MM.1S (cell line): Measurements from ENCODE around the gene HIF1A.

ENCODE experiments used
- DNase-seq: peaks from one replicate; pipeline ENCODE4 v3.0.0-alpha.2; 2015
- H2AFZ ChIP-seq: fragments of 300-600 bp; sonication (generic); 2 replicates; pipeline ENCODE4 v1.6.0; 2016; ENCODE audit warnings: antibody characterized with exemption, low read length
- H3F3A ChIP-seq: fragments of 300-600 bp; sonication (generic); 2 replicates; pipeline ENCODE4 v1.6.1; 2016; ENCODE audit warnings: mild to moderate bottlenecking, antibody characterized with exemption, low read length, moderate library complexity, mixed read lengths; ENCODE audit not compliant: insufficient read depth
- H3K27ac ChIP-seq: fragments of 300-600 bp; sonication (generic); 2 replicates; pipeline ENCODE4 v1.5.1; 2016; ENCODE audit warnings: mild to moderate bottlenecking, low read length
- H3K27me3 ChIP-seq: fragments of 300-600 bp; sonication (generic); replicated peaks from 2 replicates; pipeline ENCODE4 v1.6.0; 2016; ENCODE audit warnings: low read length; ENCODE audit not compliant: insufficient read depth
- H3K36me3 ChIP-seq: fragments of 300-600 bp; sonication (generic); replicated peaks from 2 replicates; pipeline ENCODE4 v1.6.1; 2016; ENCODE audit warnings: mild to moderate bottlenecking, low read length, mixed read lengths; ENCODE audit not compliant: insufficient read depth
- H3K4me1 ChIP-seq: fragments of 300-600 bp; sonication (generic); 2 replicates; pipeline ENCODE4 v1.6.1; 2016; ENCODE audit warnings: low read length, mixed read lengths
- H3K4me2 ChIP-seq: fragments of 300-600 bp; sonication (generic); 2 replicates; pipeline ENCODE4 v1.6.0; 2016; ENCODE audit warnings: low read depth, low read length
- H3K4me3 ChIP-seq: fragments of 300-600 bp; sonication (generic); 2 replicates; pipeline ENCODE4 v1.5.1; 2016; ENCODE audit warnings: low read length, mixed read lengths
- H3K79me2 ChIP-seq: fragments of 300-600 bp; sonication (generic); 2 replicates; pipeline ENCODE4 v1.6.1; 2016; ENCODE audit warnings: mixed run types, low read length, mixed read lengths
- H3K9ac ChIP-seq: fragments of 300-600 bp; sonication (generic); 2 replicates; pipeline ENCODE4 v1.6.1; 2016; ENCODE audit warnings: low read length, mixed read lengths
- H3K9me2 ChIP-seq: fragments of 300-600 bp; sonication (generic); replicated peaks from 2 replicates; pipeline ENCODE4 v1.6.1; 2016; ENCODE audit warnings: mild to moderate bottlenecking, low read length, mixed read lengths; ENCODE audit not compliant: insufficient read depth
- H3K9me3 ChIP-seq: fragments of 300-600 bp; sonication (generic); replicated peaks from 2 replicates; pipeline ENCODE4 v1.6.1; 2016; ENCODE audit warnings: mild to moderate bottlenecking, low read length, mixed read lengths; ENCODE audit not compliant: insufficient read depth
- H4K20me1 ChIP-seq: fragments of 300-600 bp; sonication (generic); 2 replicates; pipeline ENCODE4 v1.6.1; 2016; ENCODE audit warnings: mild to moderate bottlenecking, low read length, moderate library complexity, mixed read lengths; ENCODE audit not compliant: insufficient read depth
- EZH2 ChIP-seq: fragments of 300-600 bp; sonication (generic); optimal IDR thresholded peaks from 2 replicates; pipeline ENCODE3; 2017; ENCODE audit warnings: low read depth, mild to moderate bottlenecking, antibody characterized with exemption, low read length, mixed read lengths
- EZH2phosphoT487 ChIP-seq: fragments of 300-600 bp; sonication (generic); IDR thresholded peaks from 2 replicates; pipeline ENCODE4 v1.6.1; 2018; ENCODE audit warnings: antibody characterized with exemption, low read length
- TF ChIP-seq, protein P1 (sequence below): fragments of 300-600 bp; sonication (generic); IDR thresholded peaks from 2 replicates; pipeline ENCODE4 v1.5.1; 2016; ENCODE audit warnings: antibody characterized with exemption, low read length, mixed read lengths

The HIF1A gene

GRCh38 chr14:61648377-61648776 is 46.9 kb upstream of the HIF1A start:
- H2AFZ ChIP-seq: no peak overlapping the region
- no peak for TF ChIP-seq EZH2
- no peak for TF ChIP-seq EZH2phosphoT487
- TF ChIP-seq, protein P1, sequence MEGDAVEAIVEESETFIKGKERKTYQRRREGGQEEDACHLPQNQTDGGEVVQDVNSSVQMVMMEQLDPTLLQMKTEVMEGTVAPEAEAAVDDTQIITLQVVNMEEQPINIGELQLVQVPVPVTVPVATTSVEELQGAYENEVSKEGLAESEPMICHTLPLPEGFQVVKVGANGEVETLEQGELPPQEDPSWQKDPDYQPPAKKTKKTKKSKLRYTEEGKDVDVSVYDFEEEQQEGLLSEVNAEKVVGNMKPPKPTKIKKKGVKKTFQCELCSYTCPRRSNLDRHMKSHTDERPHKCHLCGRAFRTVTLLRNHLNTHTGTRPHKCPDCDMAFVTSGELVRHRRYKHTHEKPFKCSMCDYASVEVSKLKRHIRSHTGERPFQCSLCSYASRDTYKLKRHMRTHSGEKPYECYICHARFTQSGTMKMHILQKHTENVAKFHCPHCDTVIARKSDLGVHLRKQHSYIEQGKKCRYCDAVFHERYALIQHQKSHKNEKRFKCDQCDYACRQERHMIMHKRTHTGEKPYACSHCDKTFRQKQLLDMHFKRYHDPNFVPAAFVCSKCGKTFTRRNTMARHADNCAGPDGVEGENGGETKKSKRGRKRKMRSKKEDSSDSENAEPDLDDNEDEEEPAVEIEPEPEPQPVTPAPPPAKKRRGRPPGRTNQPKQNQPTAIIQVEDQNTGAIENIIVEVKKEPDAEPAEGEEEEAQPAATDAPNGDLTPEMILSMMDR: no peak
- no peaks in the 10 kb centered on the region for H3K79me2 ChIP-seq
- H3K27ac ChIP-seq: no peak overlapping the region
- H3F3A ChIP-seq: no peaks in the 10 kb centered on the region
- no peaks in the 10 kb centered on the region for H4K20me1 ChIP-seq
- H3K27me3 ChIP-seq: no peaks in the 10 kb centered on the region
- no peaks in the 10 kb centered on the region for H3K36me3 ChIP-seq
- H3K9ac ChIP-seq: no peak overlapping the region
- H3K9me2 ChIP-seq: no peaks in the 10 kb centered on the region
- no peaks in the 10 kb centered on the region for H3K9me3 ChIP-seq
- H3K4me3 ChIP-seq: no peak overlapping the region
- H3K4me2 ChIP-seq: no peak overlapping the region
- DNase-seq: no peak
- no peaks in the 10 kb centered on the region for H3K4me1 ChIP-seq

DNA sequence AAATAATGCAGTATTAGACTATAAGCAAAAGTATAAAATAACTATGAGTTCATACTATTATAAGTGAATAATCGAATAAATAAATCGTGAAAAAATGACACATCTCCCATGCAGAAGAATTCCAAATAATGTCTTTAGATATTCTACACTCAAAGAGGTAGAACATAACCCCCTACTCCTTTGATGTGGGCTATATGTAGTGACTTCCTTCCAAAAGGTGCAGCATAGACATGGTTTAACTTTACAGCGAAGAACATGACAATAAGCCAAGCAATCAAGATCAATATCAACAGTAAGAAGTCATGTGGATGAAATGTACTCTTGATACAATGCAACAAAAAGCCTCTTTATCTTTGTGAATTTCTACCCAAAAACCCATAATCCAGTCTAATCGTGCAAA is 46.0 kb upstream of the HIF1A start:
- Histone ChIP-seq H2AFZ (no peak overlapping the region), H3K27ac (no peak overlapping the region), H3K4me3 (no peak overlapping the region), H3F3A (no peaks in the 10 kb centered on the region), H3K79me2 (no peaks in the 10 kb centered on the region), H3K27me3 (no peaks in the 10 kb centered on the region), H3K36me3 (no peaks in the 10 kb centered on the region), H3K4me1 (no peaks in the 10 kb centered on the region), H3K9ac (no peak overlapping the region), H3K4me2 (no peak overlapping the region), H4K20me1 (no peaks in the 10 kb centered on the region), H3K9me2 (no peaks in the 10 kb centered on the region), H3K9me3 (no peaks in the 10 kb centered on the region)
- TF ChIP-seq EZH2 (no peak), EZH2phosphoT487 (no peak)
- no peak for DNase-seq

DNA sequence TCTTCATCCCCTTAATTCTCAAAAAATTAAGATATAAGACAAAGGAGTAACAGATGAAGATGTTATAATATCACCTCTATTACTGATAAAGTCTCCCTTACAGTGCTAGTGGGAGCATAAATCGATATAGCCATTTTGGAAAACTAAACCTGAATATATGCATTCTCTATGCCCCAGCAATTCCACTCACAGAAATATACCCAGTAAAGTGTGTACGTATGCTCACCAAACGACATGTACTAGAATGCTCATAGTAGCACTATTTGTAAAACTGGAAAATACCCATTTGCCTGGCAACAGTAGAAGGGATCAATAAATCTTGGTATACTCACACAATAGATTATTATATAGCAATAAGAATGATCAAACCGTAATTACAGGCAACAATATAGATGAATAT is 44.0 kb upstream of the HIF1A start:
- H3K9me2 ChIP-seq: no peaks in the 10 kb centered on the region
- DNase-seq: no peak
- H3K4me2 ChIP-seq: no peak overlapping the region
- no peak overlapping the region for H3K27ac ChIP-seq
- H3K36me3 ChIP-seq: no peaks in the 10 kb centered on the region
- no peaks in the 10 kb centered on the region for H3K4me1 ChIP-seq
- no peaks in the 10 kb centered on the region for H4K20me1 ChIP-seq
- H3F3A ChIP-seq: no peaks in the 10 kb centered on the region
- no peaks in the 10 kb centered on the region for H3K79me2 ChIP-seq
- H3K4me3 ChIP-seq: no peak overlapping the region
- no peak overlapping the region for H2AFZ ChIP-seq
- H3K9ac ChIP-seq: no peak overlapping the region
- no peaks in the 10 kb centered on the region for H3K27me3 ChIP-seq
- TF ChIP-seq EZH2phosphoT487: no peak
- no peak for TF ChIP-seq EZH2
- no peaks in the 10 kb centered on the region for H3K9me3 ChIP-seq

DNA sequence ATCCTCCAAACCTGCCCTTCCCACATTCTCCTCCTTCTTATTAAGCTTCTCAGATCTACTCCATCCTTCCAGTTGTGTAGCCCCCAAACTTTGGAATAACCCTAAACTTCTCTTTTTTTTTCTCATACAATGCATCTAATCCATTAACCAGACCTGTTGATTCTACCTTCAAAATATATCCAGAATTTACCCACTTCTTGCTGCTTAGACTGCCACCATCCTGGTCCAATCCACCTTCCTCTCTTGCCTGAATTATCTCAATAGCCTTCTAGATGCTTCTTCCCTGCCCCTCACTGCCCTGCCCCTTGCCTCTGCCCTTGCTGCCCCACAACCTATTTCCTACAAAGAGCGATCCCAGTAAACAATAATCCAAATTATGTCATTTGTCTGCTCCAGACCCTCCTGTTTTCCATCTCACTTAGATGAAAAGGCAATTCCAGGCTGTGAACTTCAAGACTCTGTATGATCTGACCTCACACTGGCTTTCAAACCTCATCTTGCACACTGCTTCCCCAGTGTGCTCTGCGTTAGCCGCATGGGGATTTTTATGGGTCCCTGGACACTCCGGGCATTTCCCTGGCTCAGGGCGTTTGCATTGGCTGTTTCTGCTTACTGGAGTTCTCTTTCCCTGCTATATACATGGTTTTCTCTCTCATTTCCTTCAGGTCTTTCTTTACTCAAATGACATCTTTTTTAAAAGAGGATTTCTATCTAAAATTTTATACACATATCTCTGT is 42.6 kb upstream of the HIF1A start:
- Histone ChIP-seq H3K36me3 (no peaks in the 10 kb centered on the region), H4K20me1 (no peaks in the 10 kb centered on the region), H3K27ac (no peak overlapping the region), H3K9me2 (no peaks in the 10 kb centered on the region), H3K9me3 (no peaks in the 10 kb centered on the region), H3K4me1 (no peaks in the 10 kb centered on the region), H3K4me2 (no peak overlapping the region), H3K9ac (no peak overlapping the region), H3K79me2 (no peaks in the 10 kb centered on the region), H2AFZ (no peak overlapping the region), H3F3A (no peaks in the 10 kb centered on the region), H3K4me3 (no peak overlapping the region), H3K27me3 (no peaks in the 10 kb centered on the region)
- no peak for DNase-seq
- no peak for TF ChIP-seq EZH2phosphoT487
- TF ChIP-seq, protein P1: no peak
- no peak for TF ChIP-seq EZH2
